ENCODE measurements around the gene CBX5.
A peak's percentile ranks its signal among the peaks of the same experiment; 100 is the strongest.

DNA sequence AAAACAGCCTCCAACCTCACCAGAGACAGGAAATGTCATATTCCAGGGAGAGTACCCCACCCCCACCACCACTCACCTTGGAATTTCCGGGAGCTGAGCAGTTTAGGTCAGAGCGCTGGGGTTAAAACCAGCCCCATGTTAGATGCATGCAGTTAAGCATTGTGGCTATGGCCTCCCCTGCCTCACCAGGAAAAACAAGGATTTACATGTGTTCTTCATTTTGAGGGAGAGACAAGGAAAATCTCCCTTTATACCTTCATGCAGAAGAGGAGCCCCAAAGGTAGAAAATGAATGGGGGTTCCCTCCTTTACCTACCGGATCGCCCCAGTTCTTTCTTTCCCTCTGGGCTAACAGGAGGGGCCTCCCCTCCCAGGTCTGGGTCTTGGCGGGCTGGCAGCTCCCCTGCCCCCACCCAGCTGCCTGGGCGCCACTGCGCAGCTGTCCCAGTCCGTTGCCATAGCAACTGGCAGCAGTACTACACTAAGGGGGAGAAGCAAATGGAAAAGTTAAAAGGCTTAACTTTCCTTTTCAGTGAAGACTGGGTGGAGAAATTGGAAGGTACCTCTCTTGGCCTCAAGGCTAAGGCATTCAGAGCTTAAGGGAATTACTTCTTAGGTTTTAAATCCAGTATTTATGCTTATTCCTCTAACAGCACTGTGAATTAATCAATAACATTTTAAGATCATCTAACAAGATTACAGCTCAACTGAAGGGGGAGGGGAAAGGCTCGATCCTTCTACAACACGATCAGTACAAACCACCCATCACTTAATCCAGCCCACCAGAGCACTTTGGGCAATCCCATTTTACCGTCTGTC lies 20.5 kb downstream of the CBX5 start:
- TF ChIP-seq, protein P1, sequence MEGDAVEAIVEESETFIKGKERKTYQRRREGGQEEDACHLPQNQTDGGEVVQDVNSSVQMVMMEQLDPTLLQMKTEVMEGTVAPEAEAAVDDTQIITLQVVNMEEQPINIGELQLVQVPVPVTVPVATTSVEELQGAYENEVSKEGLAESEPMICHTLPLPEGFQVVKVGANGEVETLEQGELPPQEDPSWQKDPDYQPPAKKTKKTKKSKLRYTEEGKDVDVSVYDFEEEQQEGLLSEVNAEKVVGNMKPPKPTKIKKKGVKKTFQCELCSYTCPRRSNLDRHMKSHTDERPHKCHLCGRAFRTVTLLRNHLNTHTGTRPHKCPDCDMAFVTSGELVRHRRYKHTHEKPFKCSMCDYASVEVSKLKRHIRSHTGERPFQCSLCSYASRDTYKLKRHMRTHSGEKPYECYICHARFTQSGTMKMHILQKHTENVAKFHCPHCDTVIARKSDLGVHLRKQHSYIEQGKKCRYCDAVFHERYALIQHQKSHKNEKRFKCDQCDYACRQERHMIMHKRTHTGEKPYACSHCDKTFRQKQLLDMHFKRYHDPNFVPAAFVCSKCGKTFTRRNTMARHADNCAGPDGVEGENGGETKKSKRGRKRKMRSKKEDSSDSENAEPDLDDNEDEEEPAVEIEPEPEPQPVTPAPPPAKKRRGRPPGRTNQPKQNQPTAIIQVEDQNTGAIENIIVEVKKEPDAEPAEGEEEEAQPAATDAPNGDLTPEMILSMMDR (IDR thresholded peaks at IDR 0.05): no peak
- peak; percentile 62 for TF ChIP-seq POLR2AphosphoS5 (IDR thresholded peaks at IDR 0.05; ENCODE audit: low read depth, low read length)
- TF ChIP-seq, protein P2, sequence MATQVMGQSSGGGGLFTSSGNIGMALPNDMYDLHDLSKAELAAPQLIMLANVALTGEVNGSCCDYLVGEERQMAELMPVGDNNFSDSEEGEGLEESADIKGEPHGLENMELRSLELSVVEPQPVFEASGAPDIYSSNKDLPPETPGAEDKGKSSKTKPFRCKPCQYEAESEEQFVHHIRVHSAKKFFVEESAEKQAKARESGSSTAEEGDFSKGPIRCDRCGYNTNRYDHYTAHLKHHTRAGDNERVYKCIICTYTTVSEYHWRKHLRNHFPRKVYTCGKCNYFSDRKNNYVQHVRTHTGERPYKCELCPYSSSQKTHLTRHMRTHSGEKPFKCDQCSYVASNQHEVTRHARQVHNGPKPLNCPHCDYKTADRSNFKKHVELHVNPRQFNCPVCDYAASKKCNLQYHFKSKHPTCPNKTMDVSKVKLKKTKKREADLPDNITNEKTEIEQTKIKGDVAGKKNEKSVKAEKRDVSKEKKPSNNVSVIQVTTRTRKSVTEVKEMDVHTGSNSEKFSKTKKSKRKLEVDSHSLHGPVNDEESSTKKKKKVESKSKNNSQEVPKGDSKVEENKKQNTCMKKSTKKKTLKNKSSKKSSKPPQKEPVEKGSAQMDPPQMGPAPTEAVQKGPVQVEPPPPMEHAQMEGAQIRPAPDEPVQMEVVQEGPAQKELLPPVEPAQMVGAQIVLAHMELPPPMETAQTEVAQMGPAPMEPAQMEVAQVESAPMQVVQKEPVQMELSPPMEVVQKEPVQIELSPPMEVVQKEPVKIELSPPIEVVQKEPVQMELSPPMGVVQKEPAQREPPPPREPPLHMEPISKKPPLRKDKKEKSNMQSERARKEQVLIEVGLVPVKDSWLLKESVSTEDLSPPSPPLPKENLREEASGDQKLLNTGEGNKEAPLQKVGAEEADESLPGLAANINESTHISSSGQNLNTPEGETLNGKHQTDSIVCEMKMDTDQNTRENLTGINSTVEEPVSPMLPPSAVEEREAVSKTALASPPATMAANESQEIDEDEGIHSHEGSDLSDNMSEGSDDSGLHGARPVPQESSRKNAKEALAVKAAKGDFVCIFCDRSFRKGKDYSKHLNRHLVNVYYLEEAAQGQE (IDR thresholded peaks at IDR 0.05; ENCODE audit: insufficient read depth in 1 of 2, low read depth in 2 of 2, low read length in 1 of 2): no peak
